GM21367 (cell line): ENCODE data around the gene PCLO.
"Not testable (repeated sequence)": the region's sequence is repeated elsewhere in the genome, so short reads cannot be mapped to it uniquely, and the experiment has no call there.

ENCODE experiments used
- ATAC-seq: cut with Tn5 transposase; IDR thresholded peaks from one replicate; pipeline ENCODE4 v1.9.1; 2021; ENCODE audit not compliant: unreplicated experiment

PCLO gene

GRCh38 chr7:82742163-82742562 lies 420.5 kb downstream of the PCLO start:
- no peak for ATAC-seq

- no peak for ATAC-seq
Measured at GRCh38 chr7:82741493-82741892, 421.2 kb downstream of the PCLO start.

GRCh38 chr7:82740246-82740848 lies 422.3 kb downstream of the PCLO start:
- no peak for ATAC-seq

- no peak for ATAC-seq
Measured at GRCh38 chr7:82736633-82737032, 426.1 kb downstream of the PCLO start.

GRCh38 chr7:82732677-82733076 lies 430.0 kb downstream of the PCLO start:
- ATAC-seq = no peak

GRCh38 chr7:82729172-82730030 lies 433.3 kb downstream of the PCLO start:
- ATAC-seq = no peak

- ATAC-seq = no peak
Measured at GRCh38 chr7:82726038-82726800, 436.5 kb downstream of the PCLO start.

GRCh38 chr7:82723411-82723810 lies 439.3 kb downstream of the PCLO start:
- no peak for ATAC-seq

- no peak for ATAC-seq
Measured at GRCh38 chr7:82722946-82723345, 439.7 kb downstream of the PCLO start.

GRCh38 chr7:82715344-82715743 lies 447.3 kb downstream of the PCLO start:
- ATAC-seq = no peak

- no peak for ATAC-seq
Measured at GRCh38 chr7:82714883-82715282, 447.8 kb downstream of the PCLO start.

GRCh38 chr7:82713506-82713905 lies 449.2 kb downstream of the PCLO start:
- no peak for ATAC-seq

GRCh38 chr7:82706344-82706743 lies 456.3 kb downstream of the PCLO start:
- not testable (repeated sequence) for ATAC-seq

GRCh38 chr7:82705517-82706260 lies 457.0 kb downstream of the PCLO start:
- no peak for ATAC-seq

GRCh38 chr7:82704121-82704520 lies 458.6 kb downstream of the PCLO start:
- no peak for ATAC-seq
